HepG2 (cell line): Measurements from ENCODE around the gene LYZ. TPM values are rescaled to one million over a fixed set of nuclear protein-coding genes. Genes with fewer than 3 reads are reported as not detected.
A peak's percentile ranks its signal among the peaks of the same experiment; 100 is the strongest.

Source experiments
- ATAC-seq: fragments of 200-7000 bp; cut with Tn5 transposase; 3 replicates; pipeline ENCODE4 v1.9.1; 2020; ENCODE audit warnings: mild to moderate bottlenecking, moderate library complexity
- BruUV-seq: library from RNA; stranded (reverse); fragments of 400-500 nt; replicated peaks from 2 replicates; lab custom pipeline; 2021; lab: Mats Ljungman, UMichigan
- CTCF ChIA-PET: fragments of 300-600 bp; formaldehyde crosslinking; extraction: SDS; loops from one replicate; lab custom pipeline; 2021; ENCODE audit warnings: low total read pairs, inconsistent platforms, low intra/inter-chr PET ratio; lab: Yijun Ruan, JAX
- POLR2A ChIA-PET: fragments of 350-600 bp; sonication (Branson Sonifier 250); formaldehyde crosslinking; loops from one replicate; lab custom pipeline; 2020; ENCODE audit warnings: antibody characterized with exemption, inconsistent platforms; lab: Yijun Ruan, JAX
- DNase-seq: peaks from one replicate; pipeline ENCODE4 v3.0.0-alpha.2; 2015; ENCODE audit warnings: low spot score
- FAIRE-seq: peaks from 3 replicates; lab custom pipeline; 2011; peaks lifted over from hg19 to GRCh38; lab: Jason Lieb, UNC
- H2AFZ ChIP-seq: one replicate; pipeline ENCODE4 v1.6.1; 2011; ENCODE audit warnings: low read length, inconsistent platforms
- H3K27ac ChIP-seq: fragments of 300-600 bp; 3 replicates; pipeline ENCODE4 v1.8.0; 2011; ENCODE audit warnings: mixed run types, mild to moderate bottlenecking, mixed read lengths, low read length, inconsistent platforms; ENCODE audit not compliant: insufficient read depth; ENCODE audit errors: extremely low read length
- H3K27me3 ChIP-seq, 2 experiments: fragments of 200-600 bp in 1 of 2; 2 replicates in 1 of 2; 3 replicates in 1 of 2; pipeline versions ENCODE4 v1.6.0 to v1.8.0; 2011; ENCODE audit warnings: low read length in 2 of 2, mild to moderate bottlenecking in 2 of 2, moderate library complexity in 2 of 2, inconsistent platforms in 1 of 2; ENCODE audit not compliant: insufficient read depth in 2 of 2, control insufficient read depth in 1 of 2
- H3K36me3 ChIP-seq, 2 experiments: fragments of 200-600 bp in 1 of 2; replicated peaks in 1 of 2; 2 replicates in 1 of 2; 3 replicates in 1 of 2; pipeline versions ENCODE4 v1.5.1 to v1.8.0; 2011; ENCODE audit warnings: low read length in 2 of 2, inconsistent platforms in 1 of 2; ENCODE audit not compliant: insufficient read depth in 2 of 2, control insufficient read depth in 1 of 2
- H3K4me1 ChIP-seq: 2 replicates; pipeline ENCODE4 v1.5.1; 2012; ENCODE audit warnings: low read length, inconsistent platforms; ENCODE audit not compliant: insufficient read depth
- H3K4me2 ChIP-seq: 2 replicates; pipeline ENCODE4 v1.6.0; 2011; ENCODE audit warnings: low read depth, low read length, inconsistent platforms
- H3K4me3 ChIP-seq, 3 experiments: fragments of 200-600 bp in 1 of 3; sonication (generic), shearing (Covaris generic) in 1 of 3; replicated peaks in 1 of 3; 2 replicates each; pipeline ENCODE4 v1.5.1; 2011 to 2016; ENCODE audit warnings: low read length in 3 of 3, inconsistent platforms in 2 of 3, low read depth in 2 of 3, mild to moderate bottlenecking in 2 of 3, control low read depth in 1 of 3, mixed read lengths in 1 of 3; ENCODE audit not compliant: insufficient read depth in 1 of 3
- H3K79me2 ChIP-seq: one replicate; pipeline ENCODE4 v1.6.1; 2011; ENCODE audit warnings: low read length, inconsistent platforms; ENCODE audit not compliant: insufficient read depth
- H3K9ac ChIP-seq: 2 replicates; pipeline ENCODE4 v1.6.0; 2011; ENCODE audit warnings: mild to moderate bottlenecking, low read depth, low read length, inconsistent platforms; ENCODE audit not compliant: insufficient read depth
- H3K9me3 ChIP-seq: 2 replicates; pipeline ENCODE4 v1.5.1; 2012; ENCODE audit warnings: mild to moderate bottlenecking, low read length
- H4K20me1 ChIP-seq: 2 replicates; pipeline ENCODE4 v1.6.0; 2011; ENCODE audit warnings: inconsistent platforms, mild to moderate bottlenecking, low read length, moderate library complexity; ENCODE audit not compliant: insufficient read depth
- DPF2 ChIP-seq: sonication (generic); formaldehyde crosslinking; IDR thresholded peaks from 2 replicates; pipeline ENCODE4 v1.4.0; 2020; ENCODE audit warnings: mild to moderate bottlenecking, low read depth, missing genetic modification reagents, borderline replicate concordance
- ELF3 ChIP-seq: IDR thresholded peaks from 2 replicates; pipeline ENCODE4 v1.6.1; 2016; ENCODE audit warnings: missing genetic modification reagents, missing compliant biosample characterization
- FLYWCH1 ChIP-seq: sonication (generic); formaldehyde crosslinking; IDR thresholded peaks from 2 replicates; pipeline ENCODE4 v1.8.1; 2023; ENCODE audit warnings: mild to moderate bottlenecking, missing genetic modification reagents
- HNRNPUL1 ChIP-seq: fragments of 200-400 bp; formaldehyde crosslinking; IDR thresholded peaks from 2 replicates; pipeline ENCODE4 v1.6.1; 2017; ENCODE audit warnings: low read depth, mild to moderate bottlenecking, low read length, moderate library complexity
- JUNB ChIP-seq: sonication (generic); formaldehyde crosslinking; IDR thresholded peaks from 2 replicates; pipeline ENCODE4 v1.8.0; 2022; ENCODE audit warnings: missing genetic modification reagents, mild to moderate bottlenecking, borderline replicate concordance
- PBX3 ChIP-seq: sonication (generic); formaldehyde crosslinking; IDR thresholded peaks from 2 replicates; pipeline ENCODE4 v1.8.1; 2023; ENCODE audit warnings: missing genetic modification reagents, inconsistent platforms, borderline replicate concordance
- TFE3 ChIP-seq: IDR thresholded peaks from 2 replicates; pipeline ENCODE4 v1.6.1; 2016
- ZBTB20 ChIP-seq: sonication (generic); formaldehyde crosslinking; IDR thresholded peaks from 2 replicates; pipeline ENCODE4 v1.8.1; 2023; ENCODE audit warnings: missing genetic modification reagents, low read depth, mild to moderate bottlenecking, borderline replicate concordance
- ZFP37 ChIP-seq: sonication (generic); formaldehyde crosslinking; IDR thresholded peaks from 2 replicates; pipeline ENCODE4 v1.4.0; 2020; ENCODE audit warnings: missing genetic modification reagents, borderline replicate concordance
- ZNF121 ChIP-seq: sonication (generic); formaldehyde crosslinking; IDR thresholded peaks from 2 replicates; pipeline ENCODE4 v1.5.0; 2020; ENCODE audit warnings: mild to moderate bottlenecking, missing genetic modification reagents
- WGBS: methylation state at CpG from one replicate; pipeline ENCODE4 v1.1.6; 2017; ENCODE audit warnings: low lambda C conversion rate; 5-methylcytosine and 5-hydroxymethylcytosine counted together
- in situ Hi-C: cut with HindIII; loops from 2 replicates; pipeline ENCODE4 v1.10.0; 2017; ENCODE audit warnings: low pct_unique_long_range_greater_than_20kb; ENCODE audit not compliant: extremely low pct_ligation_motif_present
- intact Hi-C: fragments of 100-400 bp; cut with micrococcal nuclease; formaldehyde crosslinking; loops from one replicate; pipeline ENCODE4 v1.10.0; 2022; ENCODE audit not compliant: unreplicated experiment
- polyA plus RNA-seq, 8 experiments: library from polyadenylated mRNA; depleted of rRNA in 3 of 8; stranded (reverse) in 7 of 8; unstranded in 1 of 8; fragments of >200 nt; fragmentation: Illumina TruSeq in 4 of 8; extraction: Trizol in 4 of 8; gene quantifications; 2 replicates each; pipeline versions ENCODE4 v1.2.1 to v1.2.3, GENCODE V29; 2011 to 2016; ENCODE audit warnings: low read depth in 4 of 8, missing spikeins in 1 of 8, mixed read lengths in 1 of 8; ENCODE audit not compliant: insufficient read depth in 1 of 8
- total RNA-seq, 5 experiments: library from RNA; depleted of rRNA; stranded (reverse); fragments of >200 nt; fragmentation: Illumina TruSeq; extraction: Trizol; gene quantifications; 2 replicates each; pipeline ENCODE4 v1.2.3, GENCODE V29; 2016; ENCODE audit warnings: low read depth in 1 of 5
- TF ChIP-seq, protein P1 (sequence below): IDR thresholded peaks from 2 replicates; pipeline ENCODE4 v1.6.1; 2018; ENCODE audit warnings: missing genetic modification reagents, mild to moderate bottlenecking, missing compliant biosample characterization
- TF ChIP-seq, protein P2 (sequence below): sonication (generic); formaldehyde crosslinking; IDR thresholded peaks from 2 replicates; pipeline ENCODE4 v1.4.0; 2020; ENCODE audit warnings: missing genetic modification reagents

LYZ gene
- total and polyA plus RNA-seq, 2 of the 13 experiments (the other 11 are each of a cell fraction or from before 2014, with no cell fraction given): 1,788 to 2,054 TPM

DNA sequence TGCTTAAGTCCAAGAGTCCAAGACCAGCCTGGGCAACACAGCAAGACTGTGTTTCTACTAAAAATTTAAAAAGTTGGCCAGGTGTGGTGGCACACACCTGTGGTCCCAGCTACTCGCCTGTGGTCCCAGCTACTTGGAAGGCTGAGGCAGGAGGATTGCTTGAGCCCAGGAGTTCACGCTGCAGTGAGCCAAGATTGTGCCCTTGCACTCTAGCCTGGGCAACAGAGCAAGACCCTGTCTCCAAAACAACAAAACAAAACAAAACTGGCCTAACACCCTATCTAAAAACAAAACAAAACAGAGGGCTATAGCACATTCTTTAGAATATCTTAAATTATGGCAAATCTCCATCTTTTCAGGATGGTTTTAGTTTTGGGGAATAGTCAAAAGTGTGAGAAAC, 3.1 kb upstream of the LYZ start:
- ChIA-PET POLR2A (interaction anchor here (8.2 kb wide), 1 partner anchor 13 kb away, joined by 94 read pairs; no protein-coding TSS in a partner anchor), CTCF (no interaction called here)
- peaks cover 27% of the 10 kb centered on the region for H3K79me2 ChIP-seq
- no peaks in the 10 kb centered on the region for H3K36me3 ChIP-seq
- no peak overlapping the region for H3K9ac ChIP-seq
- in situ Hi-C loops (no loop called here), intact Hi-C loops (no loop called here)
- ATAC-seq (no peak), DNase-seq (no peak), FAIRE-seq (no peak)
- H2AFZ ChIP-seq: no peak overlapping the region
- no peaks in the 10 kb centered on the region; a peak in 1 of 5 replicates for H3K27me3 ChIP-seq
- peak overlapping the region; percentile 51 for H3K27ac ChIP-seq
- TF ChIP-seq ZNF121 (CRISPR knock-in tag): peak; percentile 89
- TF ChIP-seq, protein P1, sequence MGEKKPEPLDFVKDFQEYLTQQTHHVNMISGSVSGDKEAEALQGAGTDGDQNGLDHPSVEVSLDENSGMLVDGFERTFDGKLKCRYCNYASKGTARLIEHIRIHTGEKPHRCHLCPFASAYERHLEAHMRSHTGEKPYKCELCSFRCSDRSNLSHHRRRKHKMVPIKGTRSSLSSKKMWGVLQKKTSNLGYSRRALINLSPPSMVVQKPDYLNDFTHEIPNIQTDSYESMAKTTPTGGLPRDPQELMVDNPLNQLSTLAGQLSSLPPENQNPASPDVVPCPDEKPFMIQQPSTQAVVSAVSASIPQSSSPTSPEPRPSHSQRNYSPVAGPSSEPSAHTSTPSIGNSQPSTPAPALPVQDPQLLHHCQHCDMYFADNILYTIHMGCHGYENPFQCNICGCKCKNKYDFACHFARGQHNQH (CRISPR knock-in tag): no peak
- no peaks in the 10 kb centered on the region for H3K9me3 ChIP-seq
- no peak overlapping the region for H3K4me3 ChIP-seq
- H3K4me2 ChIP-seq: no peak overlapping the region
- 0 out of 2 replicates have a peak, but pooled peaks cover 2% of the 10 kb centered on the region for H4K20me1 ChIP-seq
- 94% methylated on average over 2 of the region's 2 CpGs for WGBS
- no TSS peak for BruUV-seq
- peaks cover 80% of the 10 kb centered on the region for H3K4me1 ChIP-seq

GRCh38 chr12:69345742-69346141, 2.4 kb upstream of the LYZ start:
- H3K4me1 ChIP-seq: peaks cover 78% of the 10 kb centered on the region
- peak overlapping the region; percentile 55 for H3K27ac ChIP-seq
- H3K27me3 ChIP-seq: no peaks in the 10 kb centered on the region; a peak in 1 of 5 replicates
- no peak for FAIRE-seq
- ChIA-PET POLR2A (interaction anchor here (1.0 kb wide), 1 partner anchor 13 kb away, joined by 4 read pairs; no protein-coding TSS in a partner anchor), CTCF (no interaction called here)
- ATAC-seq: no peak
- H3K4me2 ChIP-seq: peak overlapping the region; percentile 25
- in situ Hi-C loops (no loop called here), intact Hi-C loops (no loop called here)
- no peak for DNase-seq
- peaks cover 34% of the 10 kb centered on the region for H3K79me2 ChIP-seq
- 13% methylated on average over 1 of the region's 1 CpG for WGBS
- H2AFZ ChIP-seq: no peak overlapping the region
- BruUV-seq: no TSS peak
- H3K36me3 ChIP-seq: 0 out of 5 replicates have a peak, but pooled peaks cover 0 to 1% of the 10 kb centered on the region in 2 experiments
- no peak overlapping the region for H3K9ac ChIP-seq
- no peaks in the 10 kb centered on the region for H3K9me3 ChIP-seq
- peaks cover 8% of the 10 kb centered on the region; the same call in 1 of the 2 replicates for H4K20me1 ChIP-seq
- H3K4me3 ChIP-seq: no peak overlapping the region
- no peak for TF ChIP-seq PBX3 (CRISPR knock-in tag)
- TF ChIP-seq ELF3 (CRISPR knock-in tag): 0 out of 2 replicates have a peak, but pooled peaks have one; percentile 14
- no peak for TF ChIP-seq ZFP37 (CRISPR knock-in tag)
- no peak for TF ChIP-seq HNRNPUL1
- TF ChIP-seq, protein P2, sequence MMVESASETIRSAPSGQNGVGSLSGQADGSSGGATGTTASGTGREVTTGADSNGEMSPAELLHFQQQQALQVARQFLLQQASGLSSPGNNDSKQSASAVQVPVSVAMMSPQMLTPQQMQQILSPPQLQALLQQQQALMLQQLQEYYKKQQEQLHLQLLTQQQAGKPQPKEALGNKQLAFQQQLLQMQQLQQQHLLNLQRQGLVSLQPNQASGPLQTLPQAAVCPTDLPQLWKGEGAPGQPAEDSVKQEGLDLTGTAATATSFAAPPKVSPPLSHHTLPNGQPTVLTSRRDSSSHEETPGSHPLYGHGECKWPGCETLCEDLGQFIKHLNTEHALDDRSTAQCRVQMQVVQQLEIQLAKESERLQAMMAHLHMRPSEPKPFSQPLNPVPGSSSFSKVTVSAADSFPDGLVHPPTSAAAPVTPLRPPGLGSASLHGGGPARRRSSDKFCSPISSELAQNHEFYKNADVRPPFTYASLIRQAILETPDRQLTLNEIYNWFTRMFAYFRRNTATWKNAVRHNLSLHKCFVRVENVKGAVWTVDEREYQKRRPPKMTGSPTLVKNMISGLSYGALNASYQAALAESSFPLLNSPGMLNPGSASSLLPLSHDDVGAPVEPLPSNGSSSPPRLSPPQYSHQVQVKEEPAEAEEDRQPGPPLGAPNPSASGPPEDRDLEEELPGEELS (CRISPR knock-in tag): peak; percentile 41; the same call in 1 of the 2 replicates
- peak; percentile 73 for TF ChIP-seq TFE3
- no peak for TF ChIP-seq JUNB (CRISPR knock-in tag)
- TF ChIP-seq ZBTB20 (CRISPR knock-in tag): no peak
- TF ChIP-seq FLYWCH1 (CRISPR knock-in tag): no peak
- no peak for TF ChIP-seq DPF2
